Measurements from ENCODE around the gene MUC5B.
"Not testable (repeated sequence)": the region's sequence is repeated elsewhere in the genome, so short reads cannot be mapped to it uniquely, and the experiment has no call there.

Gene MUC5B

DNA sequence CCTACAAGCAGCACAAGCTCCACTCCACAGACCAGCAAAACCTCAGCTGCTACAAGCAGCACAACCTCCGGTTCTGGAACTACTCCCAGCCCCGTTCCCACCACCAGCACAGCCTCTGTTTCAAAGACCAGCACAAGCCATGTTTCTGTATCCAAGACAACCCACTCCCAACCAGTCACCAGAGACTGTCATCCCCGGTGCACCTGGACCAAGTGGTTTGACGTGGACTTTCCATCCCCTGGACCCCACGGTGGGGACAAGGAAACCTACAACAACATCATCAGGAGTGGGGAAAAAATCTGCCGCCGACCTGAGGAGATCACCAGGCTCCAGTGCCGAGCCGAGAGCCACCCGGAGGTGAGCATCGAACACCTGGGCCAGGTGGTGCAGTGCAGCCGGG lies 33.0 kb upstream of the MUC5B start:
- DNase-seq (ENCODE audit: low read depth in 2 of 2): not testable (repeated sequence)

DNA sequence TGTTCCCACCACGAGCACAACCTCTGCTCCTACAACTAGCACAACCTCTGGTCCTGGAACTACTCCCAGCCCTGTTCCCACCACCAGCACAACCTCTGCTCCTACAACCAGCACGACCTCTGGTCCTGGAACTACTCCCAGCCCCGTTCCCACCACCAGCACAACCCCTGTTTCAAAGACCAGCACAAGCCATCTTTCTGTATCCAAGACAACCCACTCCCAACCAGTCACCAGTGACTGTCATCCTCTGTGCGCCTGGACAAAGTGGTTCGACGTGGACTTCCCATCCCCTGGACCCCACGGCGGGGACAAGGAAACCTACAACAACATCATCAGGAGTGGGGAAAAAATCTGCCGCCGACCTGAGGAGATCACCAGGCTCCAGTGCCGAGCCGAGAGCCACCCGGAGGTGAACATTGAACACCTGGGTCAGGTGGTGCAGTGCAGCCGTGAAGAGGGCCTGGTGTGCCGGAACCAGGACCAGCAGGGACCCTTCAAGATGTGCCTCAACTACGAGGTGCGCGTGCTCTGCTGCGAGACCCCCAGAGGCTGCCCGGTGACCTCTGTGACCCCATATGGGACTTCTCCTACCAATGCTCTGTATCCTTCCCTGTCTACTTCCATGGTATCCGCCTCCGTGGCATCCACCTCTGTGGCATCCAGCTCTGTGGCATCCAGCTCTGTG lies 30.9 kb upstream of the MUC5B start:
- not testable (repeated sequence) for DNase-seq (ENCODE audit: low read depth in 2 of 2)

DNA sequence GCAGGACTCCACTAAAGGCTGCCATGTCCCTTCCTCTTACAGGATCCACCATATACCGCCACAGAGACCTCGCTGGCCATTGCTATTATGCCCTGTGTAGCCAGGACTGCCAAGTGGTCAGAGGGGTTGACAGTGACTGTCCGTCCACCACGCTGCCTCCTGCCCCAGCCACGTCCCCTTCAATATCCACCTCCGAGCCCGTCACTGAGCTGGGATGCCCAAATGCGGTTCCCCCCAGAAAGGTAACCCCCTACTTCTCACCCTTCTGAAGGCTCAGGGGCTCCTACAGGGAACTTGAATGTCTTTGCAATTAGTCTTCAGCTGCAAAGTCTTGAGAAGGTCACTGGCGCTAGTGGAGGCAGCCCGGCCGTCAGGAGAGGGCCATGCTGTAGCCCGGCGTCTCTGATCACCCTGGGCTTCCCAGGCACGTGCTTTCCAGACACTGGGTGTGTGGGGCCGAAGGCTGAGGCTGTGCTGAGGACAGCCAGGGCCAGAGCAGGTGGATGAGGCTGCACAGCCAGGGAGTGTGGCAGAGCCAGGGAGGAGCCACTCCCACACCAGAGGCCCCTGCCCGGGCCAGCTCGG lies 30.0 kb upstream of the MUC5B start:
- DNase-seq (ENCODE audit: low read depth in 2 of 2): no peak

- DNase-seq (ENCODE audit: low read depth in 2 of 2): no peak
Observed at GRCh38 chr11:1193326-1194230, 29.3 kb upstream of the MUC5B start.

GRCh38 chr11:1194231-1194976 lies 28.5 kb upstream of the MUC5B start:
- DNase-seq (ENCODE audit: low read depth in 2 of 2): no peak

- no peak for DNase-seq (ENCODE audit: low read depth in 2 of 2)
Observed at GRCh38 chr11:1194977-1195681, 27.7 kb upstream of the MUC5B start.

GRCh38 chr11:1195682-1196515 lies 27.0 kb upstream of the MUC5B start:
- DNase-seq (ENCODE audit: low read depth in 2 of 2): no peak

- DNase-seq (ENCODE audit: low read depth in 2 of 2): no peak
Observed at GRCh38 chr11:1196516-1197391, 26.1 kb upstream of the MUC5B start.

DNA sequence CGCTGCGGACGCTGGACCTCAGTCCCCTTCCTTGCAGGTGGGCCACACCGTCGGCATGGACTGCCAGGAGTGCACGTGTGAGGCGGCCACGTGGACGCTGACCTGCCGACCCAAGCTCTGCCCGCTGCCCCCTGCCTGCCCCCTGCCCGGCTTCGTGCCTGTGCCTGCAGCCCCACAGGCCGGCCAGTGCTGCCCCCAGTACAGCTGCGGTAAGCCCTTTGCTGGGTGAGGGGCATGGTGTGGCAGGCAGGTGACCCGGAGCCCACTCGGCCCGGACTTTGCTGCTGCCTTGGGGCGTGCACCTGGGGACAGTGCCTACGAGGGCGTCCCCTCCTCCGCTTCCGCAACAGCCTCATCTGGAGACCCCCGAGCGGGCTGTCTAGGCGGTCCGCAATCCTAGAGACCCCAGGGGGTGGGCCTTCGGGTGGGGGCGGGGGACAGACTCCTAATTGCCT lies 25.4 kb upstream of the MUC5B start:
- DNase-seq (ENCODE audit: low read depth in 2 of 2): no peak

- no peak for DNase-seq (ENCODE audit: low read depth in 2 of 2)
Observed at GRCh38 chr11:1197886-1198560, 24.8 kb upstream of the MUC5B start.

DNA sequence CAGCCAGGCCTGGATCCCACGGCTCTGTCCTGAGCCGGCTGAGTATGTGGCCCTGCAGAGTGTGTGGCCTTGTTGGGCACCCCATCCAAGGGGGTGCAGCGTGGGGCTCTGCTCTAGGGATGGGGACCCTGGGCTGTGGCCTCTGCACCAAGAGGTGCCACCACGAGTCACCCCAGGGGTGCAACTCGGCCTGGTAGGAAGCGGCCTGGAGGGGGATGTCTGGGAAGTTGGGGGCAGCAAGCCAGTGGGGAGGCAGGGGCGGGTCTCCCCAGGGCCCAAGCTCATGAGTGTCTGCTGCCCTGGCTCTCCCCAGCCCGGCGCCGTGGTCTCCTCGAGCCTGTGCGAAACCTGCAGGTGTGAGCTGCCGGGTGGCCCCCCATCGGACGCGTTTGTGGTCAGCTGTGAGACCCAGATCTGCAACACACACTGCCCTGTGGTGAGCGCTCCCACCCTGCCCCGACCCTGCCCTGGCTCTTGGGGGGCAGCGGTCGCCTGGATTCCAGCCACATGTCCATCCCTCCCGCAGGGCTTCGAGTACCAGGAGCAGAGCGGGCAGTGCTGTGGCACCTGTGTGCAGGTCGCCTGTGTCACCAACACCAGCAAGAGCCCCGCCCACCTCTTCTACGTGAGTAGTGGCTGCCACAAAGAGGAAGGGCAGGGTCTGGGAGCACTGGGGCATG lies 24.2 kb upstream of the MUC5B start:
- no peak for DNase-seq (ENCODE audit: low read depth in 2 of 2)

DNA sequence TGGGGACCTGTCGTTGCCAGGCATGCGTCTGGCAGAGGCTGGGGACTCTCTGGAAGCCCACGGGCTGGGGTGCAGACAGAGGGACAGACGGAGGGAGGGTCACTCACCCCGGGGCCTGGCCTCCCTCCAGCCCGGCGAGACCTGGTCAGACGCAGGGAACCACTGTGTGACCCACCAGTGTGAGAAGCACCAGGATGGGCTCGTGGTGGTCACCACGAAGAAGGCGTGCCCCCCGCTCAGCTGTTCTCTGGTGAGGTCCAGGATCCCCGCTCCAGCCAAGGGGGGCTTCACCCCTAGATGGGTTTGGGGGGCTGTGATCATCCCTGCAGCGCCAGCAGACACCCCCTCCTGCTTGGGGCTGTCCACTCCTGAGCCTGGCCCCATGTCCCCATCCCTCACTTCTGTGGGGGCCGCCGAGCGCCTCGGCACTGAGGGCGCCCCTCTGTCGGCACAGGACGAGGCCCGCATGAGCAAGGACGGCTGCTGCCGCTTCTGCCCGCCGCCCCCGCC lies 23.6 kb upstream of the MUC5B start:
- no peak for DNase-seq (ENCODE audit: low read depth in 2 of 2)

DNA sequence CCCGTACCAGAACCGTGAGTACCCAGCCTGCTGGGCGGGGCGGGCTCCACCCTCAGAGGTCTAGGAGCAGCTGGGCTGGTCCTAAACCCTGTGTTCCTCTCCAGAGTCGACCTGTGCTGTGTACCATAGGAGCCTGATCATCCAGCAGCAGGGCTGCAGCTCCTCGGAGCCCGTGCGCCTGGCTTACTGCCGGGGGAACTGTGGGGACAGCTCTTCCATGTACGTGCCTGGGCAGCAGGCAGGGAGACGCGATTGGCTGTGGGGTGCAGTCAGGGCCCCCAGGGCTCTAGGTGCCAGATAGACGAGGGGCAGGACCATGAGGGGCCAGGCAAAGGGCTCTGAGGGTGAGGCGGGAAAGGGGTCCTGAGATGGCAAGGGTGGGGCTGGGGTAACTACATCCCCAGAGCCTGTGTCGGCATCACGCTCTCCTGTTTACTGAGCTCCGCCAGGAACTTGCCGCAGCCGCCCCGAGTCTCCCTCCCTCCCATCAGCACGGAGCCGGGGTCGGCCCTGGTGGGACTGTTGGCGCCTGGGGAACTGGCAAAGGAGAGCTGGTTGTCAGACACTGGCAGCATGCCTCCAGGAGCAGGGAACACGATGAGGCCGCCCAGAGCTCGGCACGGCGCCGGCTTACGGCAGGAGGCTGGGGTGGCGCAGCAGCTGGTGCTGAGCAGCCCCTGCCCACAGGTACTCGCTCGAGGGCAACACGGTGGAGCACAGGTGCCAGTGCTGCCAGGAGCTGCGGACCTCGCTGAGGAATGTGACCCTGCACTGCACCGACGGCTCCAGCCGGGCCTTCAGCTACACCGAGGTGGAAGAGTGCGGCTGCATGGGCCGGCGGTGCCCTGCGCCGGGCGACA lies 22.9 kb upstream of the MUC5B start:
- DNase-seq (ENCODE audit: low read depth in 2 of 2): no peak

GRCh38 chr11:1200611-1201191 lies 22.2 kb upstream of the MUC5B start:
- no peak for DNase-seq (ENCODE audit: low read depth in 2 of 2)

DNA sequence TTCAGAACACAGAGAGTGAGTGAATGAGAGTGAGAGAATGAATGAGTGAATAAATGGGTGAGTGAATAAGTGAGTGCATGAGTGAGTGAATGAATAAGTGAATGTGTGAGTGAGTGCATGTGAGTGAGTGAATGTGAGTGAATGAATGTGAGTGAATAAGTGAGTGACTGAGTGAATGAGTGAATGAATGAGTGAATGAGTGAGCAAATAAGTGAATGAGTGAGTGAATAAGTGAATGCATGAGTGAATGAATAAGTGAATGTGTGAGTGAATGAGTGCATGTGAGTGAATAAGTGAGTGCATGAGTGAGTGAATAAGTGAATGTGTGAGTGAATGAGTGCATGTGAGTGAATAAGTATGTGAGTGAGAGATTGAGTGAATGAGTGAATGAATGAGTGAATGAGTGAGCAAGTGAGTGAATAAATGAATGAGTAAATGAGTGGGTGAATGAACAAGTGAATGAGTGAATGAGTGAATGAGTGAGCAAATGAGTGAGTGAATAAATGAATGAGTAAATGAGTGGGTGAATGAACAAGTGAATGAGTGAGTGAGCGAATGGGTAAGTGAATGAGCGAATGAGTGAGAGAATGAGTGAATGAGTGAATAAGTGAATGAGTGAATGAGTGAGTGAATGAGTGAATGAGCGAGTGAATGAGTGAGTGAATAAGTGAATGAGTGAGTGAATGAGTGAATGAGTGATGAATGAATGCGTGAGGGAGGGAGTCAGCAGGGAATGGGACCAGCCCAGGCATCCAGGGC lies 21.3 kb upstream of the MUC5B start:
- DNase-seq (ENCODE audit: low read depth in 2 of 2): no peak
